Glomerular visceral epithelial cell (primary cell): ENCODE measurements around the gene E2F6.
"Not testable (repeated sequence)": the region's sequence is repeated elsewhere in the genome, so short reads cannot be mapped to it uniquely, and the experiment has no call there.

Experiments
- DNase-seq: peaks from one replicate; pipeline ENCODE4 v3.0.0-alpha.2; 2016; ENCODE audit errors: extremely low spot score

E2F6 gene

GRCh38 chr2:11412449-11412810 is 53.5 kb downstream of the E2F6 start:
- DNase-seq: no peak

- peak; percentile 44 for DNase-seq
Observed at GRCh38 chr2:11411768-11412448, 54.1 kb downstream of the E2F6 start.

- DNase-seq: no peak
Observed at GRCh38 chr2:11411244-11411643, 54.7 kb downstream of the E2F6 start.

GRCh38 chr2:11410101-11410500 is 55.9 kb downstream of the E2F6 start:
- no peak for DNase-seq

GRCh38 chr2:11409572-11409959 is 56.4 kb downstream of the E2F6 start:
- no peak for DNase-seq

GRCh38 chr2:11408959-11409571 is 56.9 kb downstream of the E2F6 start:
- DNase-seq: no peak

- no peak for DNase-seq
Observed at GRCh38 chr2:11407413-11407812, 58.5 kb downstream of the E2F6 start.

- DNase-seq: peak; percentile 31
Observed at GRCh38 chr2:11406958-11407381, 59.0 kb downstream of the E2F6 start.

- no peak for DNase-seq
Observed at GRCh38 chr2:11406267-11406957, 59.5 kb downstream of the E2F6 start.

GRCh38 chr2:11405599-11406266 is 60.2 kb downstream of the E2F6 start:
- no peak for DNase-seq

GRCh38 chr2:11405074-11405406 is 60.9 kb downstream of the E2F6 start:
- DNase-seq: not testable (repeated sequence)

- no peak for DNase-seq
Observed at GRCh38 chr2:11404376-11405073, 61.4 kb downstream of the E2F6 start.

GRCh38 chr2:11402436-11402835 is 63.5 kb downstream of the E2F6 start:
- DNase-seq: no peak

- DNase-seq: no peak
Observed at GRCh38 chr2:11399438-11399762, 66.6 kb downstream of the E2F6 start.

- DNase-seq: no peak
Observed at GRCh38 chr2:11398750-11399437, 67.1 kb downstream of the E2F6 start.

- DNase-seq: no peak
Observed at GRCh38 chr2:11397513-11397912, 68.4 kb downstream of the E2F6 start.

GRCh38 chr2:11396467-11397445 is 69.2 kb downstream of the E2F6 start:
- DNase-seq: no peak

GRCh38 chr2:11396021-11396420 is 69.9 kb downstream of the E2F6 start:
- no peak for DNase-seq

GRCh38 chr2:11395389-11395788 is 70.6 kb downstream of the E2F6 start:
- DNase-seq: no peak
